GM12891 (cell line): ENCODE data around the gene NOP16.

ENCODE experiments used
- DNase-seq: peaks from one replicate; pipeline ENCODE4 v3.0.0; 2011; ENCODE audit warnings: low spot score; ENCODE audit not compliant: insufficient read length
- FAIRE-seq: peaks from 2 replicates; lab custom pipeline; 2011; peaks lifted over from hg19 to GRCh38; lab: Jason Lieb, UNC
- PAX5 ChIP-seq: IDR thresholded peaks from 2 replicates; pipeline ENCODE4 v1.6.1; 2011; ENCODE audit warnings: low read length, moderate library complexity, mild to moderate bottlenecking; ENCODE audit not compliant: insufficient read depth, severe bottlenecking
- POLR2A ChIP-seq: IDR thresholded peaks from 2 replicates; pipeline ENCODE4 v1.6.1; 2011; ENCODE audit warnings: low read depth, low read length, control low read depth
- POLR2AphosphoS5 ChIP-seq: IDR thresholded peaks from 2 replicates; pipeline ENCODE4 v1.6.1; 2011; ENCODE audit warnings: low read depth, low read length, control low read depth
- POU2F2 ChIP-seq: IDR thresholded peaks from 2 replicates; pipeline ENCODE4 v1.6.1; 2011; ENCODE audit warnings: low read depth, mild to moderate bottlenecking, control low read depth, low read length, moderate library complexity
- SPI1 ChIP-seq: IDR thresholded peaks from 2 replicates; pipeline ENCODE4 v1.6.1; 2011; ENCODE audit warnings: low read depth, low read length, control low read depth
- TAF1 ChIP-seq: IDR thresholded peaks from 2 replicates; pipeline ENCODE4 v1.6.1; 2011; ENCODE audit warnings: low read depth, low read length, control low read depth

The NOP16 gene

GRCh38 chr5:176400382-176401156, 12.2 kb upstream of the NOP16 start:
- no peak for DNase-seq
- TF ChIP-seq PAX5 (no peak), SPI1 (no peak), POU2F2 (no peak), POLR2AphosphoS5 (no peak), TAF1 (no peak), POLR2A (no peak)
- FAIRE-seq, result no peak

- DNase-seq (no peak), FAIRE-seq (no peak)
- TF ChIP-seq POLR2A, result no peak
Measured at GRCh38 chr5:176397736-176398420, 9.5 kb upstream of the NOP16 start.

GRCh38 chr5:176396330-176396729, 7.9 kb upstream of the NOP16 start:
- no peak for DNase-seq
- TF ChIP-seq POLR2AphosphoS5 (no peak), PAX5 (no peak), SPI1 (no peak), TAF1 (no peak), POU2F2 (no peak), POLR2A (no peak)
- no peak for FAIRE-seq

- FAIRE-seq (no peak), DNase-seq (no peak)
- no peak for TF ChIP-seq SPI1
- TF ChIP-seq POLR2AphosphoS5, result no peak
Measured at GRCh38 chr5:176394881-176395675, 6.7 kb upstream of the NOP16 start.

GRCh38 chr5:176394096-176394495, 5.7 kb upstream of the NOP16 start:
- TF ChIP-seq POLR2A, result no peak
- no peak for TF ChIP-seq SPI1
- no peak for TF ChIP-seq PAX5
- no peak for TF ChIP-seq POLR2AphosphoS5
- no peak for TF ChIP-seq TAF1
- TF ChIP-seq POU2F2, result no peak
- DNase-seq (no peak), FAIRE-seq (no peak)

GRCh38 chr5:176392526-176392925, 4.1 kb upstream of the NOP16 start:
- DNase-seq, result no peak
- FAIRE-seq, result no peak
- TF ChIP-seq PAX5 (no peak), POLR2A (no peak), POLR2AphosphoS5 (no peak), POU2F2 (no peak), TAF1 (no peak), SPI1 (no peak)

GRCh38 chr5:176391999-176392398, 3.6 kb upstream of the NOP16 start:
- DNase-seq, result no peak
- no peak for FAIRE-seq
- TF ChIP-seq POLR2A, result no peak
- no peak for TF ChIP-seq SPI1
- no peak for TF ChIP-seq PAX5
- TF ChIP-seq POU2F2, result no peak
- TF ChIP-seq TAF1, result no peak
- TF ChIP-seq POLR2AphosphoS5, result no peak

- FAIRE-seq (no peak), DNase-seq (no peak)
- TF ChIP-seq POLR2AphosphoS5 (peak; percentile 38; the same call in 1 of the 2 replicates), TAF1 (no peak)
Measured at GRCh38 chr5:176391479-176391878, 3.1 kb upstream of the NOP16 start.

GRCh38 chr5:176389135-176390123, 1.0 kb upstream of the NOP16 start:
- no peak for FAIRE-seq
- DNase-seq, result peak; percentile 49
- peak; percentile 92 for TF ChIP-seq POLR2AphosphoS5
- TF ChIP-seq PAX5, result no peak
- peak; percentile 68; the same call in 1 of the 2 replicates for TF ChIP-seq POLR2A
- TF ChIP-seq TAF1, result peak; percentile 78
- no peak for TF ChIP-seq POU2F2
- peak; percentile 83 for TF ChIP-seq SPI1
